NOMO-1 treated with DMSO at 0.1 percent for 48 hours (cell line): Measurements from ENCODE around the gene MAMSTR.

ENCODE experiments used
- DNase-seq: peaks from one replicate; lab custom pipeline; 2025; ENCODE audit not compliant: unreplicated experiment; lab: John Stamatoyannopoulos, UW

The MAMSTR gene

DNA sequence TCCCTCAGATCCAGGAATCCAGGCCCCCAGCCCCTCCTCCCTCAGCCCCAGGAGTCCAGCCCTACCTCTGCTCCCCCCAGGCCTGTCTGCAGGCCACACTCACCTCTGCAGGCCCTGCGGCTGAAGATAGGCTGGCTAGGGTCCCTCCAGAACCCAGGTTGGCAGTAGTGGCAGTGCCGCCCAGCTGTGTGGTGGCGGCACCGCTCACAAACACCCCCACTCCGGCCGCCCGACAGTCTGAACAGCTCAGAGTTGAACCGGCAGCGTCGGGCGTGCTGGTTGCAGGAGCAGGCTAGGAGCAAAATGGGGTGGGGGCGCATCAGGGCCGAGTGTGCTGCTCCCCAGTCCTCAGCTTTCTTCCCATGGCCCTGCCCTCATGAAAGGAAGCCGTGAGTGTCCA lies 55.0 kb downstream of the MAMSTR start:
- no peak for DNase-seq

DNA sequence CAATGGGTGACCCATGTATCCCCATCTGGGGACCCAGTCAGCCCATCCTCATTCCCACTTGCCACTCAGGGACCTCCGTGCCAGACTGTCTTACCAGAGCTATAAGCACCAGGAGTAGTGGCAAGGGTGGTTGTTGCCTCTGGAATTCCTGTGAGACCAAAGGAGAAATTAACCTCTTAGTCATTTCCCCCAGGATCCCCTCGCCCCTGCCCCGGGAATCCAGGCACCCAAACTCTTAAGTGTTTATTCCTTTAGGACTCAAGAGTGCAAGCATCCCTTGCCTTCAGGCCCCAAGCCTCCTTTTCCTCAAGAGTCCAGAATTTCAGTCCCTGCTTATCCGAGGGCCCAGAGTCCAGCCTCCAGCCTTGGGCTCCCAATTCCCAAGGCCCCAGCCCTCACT lies 55.9 kb downstream of the MAMSTR start:
- no peak for DNase-seq
